GM23248 (cell line): ENCODE data around the gene RSPH9.

ENCODE experiments used
- EZH2 ChIP-seq: fragments of 200-600 bp; sonication (generic); IDR thresholded peaks from 2 replicates; pipeline ENCODE4 v1.6.1; 2018; ENCODE audit warnings: antibody characterized with exemption, mild to moderate bottlenecking; ENCODE audit not compliant: insufficient read depth, poor library complexity, severe bottlenecking
- EZH2phosphoT487 ChIP-seq: fragments of 200-600 bp; sonication (generic); IDR thresholded peaks from 2 replicates; pipeline ENCODE4 v1.6.1; 2018; ENCODE audit warnings: antibody characterized with exemption, moderate library complexity, mild to moderate bottlenecking, low read depth; ENCODE audit not compliant: insufficient read depth

- TF ChIP-seq EZH2 (no peak), EZH2phosphoT487 (no peak)
Observed at GRCh38 chr6:43621078-43621835, 23.6 kb upstream of the RSPH9 start.
